Panc1 (cell line): ENCODE results near the gene WNT2.

Source experiments
- POLR2AphosphoS5 ChIP-seq: IDR thresholded peaks from 2 replicates; pipeline ENCODE4 v1.6.1; 2012; ENCODE audit warnings: mild to moderate bottlenecking, low read depth, low read length, moderate library complexity
- SIN3A ChIP-seq: IDR thresholded peaks from 2 replicates; pipeline ENCODE4 v1.6.1; 2012; ENCODE audit warnings: low read depth, mild to moderate bottlenecking, low read length, moderate library complexity, borderline replicate concordance; ENCODE audit not compliant: insufficient read depth
- TCF7L2 ChIP-seq: IDR thresholded peaks from 2 replicates; pipeline ENCODE4 v1.6.1; 2011; ENCODE audit warnings: mild to moderate bottlenecking, low read depth, low read length, inconsistent platforms
- TF ChIP-seq, protein P1 (sequence below): fragments of 450-650 bp; IDR thresholded peaks from 2 replicates; pipeline ENCODE4 v1.5.1; 2017; ENCODE audit warnings: mild to moderate bottlenecking
- TF ChIP-seq, protein P2 (sequence below), 2 experiments: IDR thresholded peaks; 2 replicates each; pipeline ENCODE4 v1.6.1; 2011 to 2012; ENCODE audit warnings: low read depth in 2 of 2, control low read depth in 1 of 2, low read length in 1 of 2, mild to moderate bottlenecking in 1 of 2, moderate library complexity in 1 of 2; ENCODE audit not compliant: insufficient read depth in 1 of 2

DNA sequence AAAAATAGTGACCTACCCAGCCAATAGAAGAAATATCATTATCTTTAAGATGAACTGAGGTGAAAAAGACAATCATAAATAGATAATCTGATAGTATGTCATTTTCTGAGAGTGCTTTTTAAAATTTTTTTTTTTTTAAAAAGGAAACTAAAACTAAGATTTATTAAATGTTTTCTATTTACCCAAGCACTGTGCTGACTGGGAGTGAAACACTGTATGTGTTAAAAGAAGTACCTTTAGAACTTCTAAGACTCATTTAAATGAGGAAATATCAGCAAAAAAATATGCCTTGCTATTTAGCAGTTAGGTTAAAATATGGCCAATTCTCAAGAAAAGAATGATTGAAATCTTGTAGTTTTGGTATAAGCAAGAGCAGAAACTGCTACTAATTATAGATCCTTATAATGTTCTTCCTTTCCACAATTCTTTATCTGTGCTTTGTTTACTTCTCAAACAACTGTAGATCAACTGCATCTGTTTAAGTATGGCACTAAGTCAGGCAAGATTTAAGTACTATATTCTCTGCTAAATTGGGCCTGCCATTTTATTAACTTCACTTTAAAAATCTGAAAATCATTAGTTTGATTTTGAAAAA, 39.5 kb upstream of the WNT2 start:
- TF ChIP-seq, protein P1, sequence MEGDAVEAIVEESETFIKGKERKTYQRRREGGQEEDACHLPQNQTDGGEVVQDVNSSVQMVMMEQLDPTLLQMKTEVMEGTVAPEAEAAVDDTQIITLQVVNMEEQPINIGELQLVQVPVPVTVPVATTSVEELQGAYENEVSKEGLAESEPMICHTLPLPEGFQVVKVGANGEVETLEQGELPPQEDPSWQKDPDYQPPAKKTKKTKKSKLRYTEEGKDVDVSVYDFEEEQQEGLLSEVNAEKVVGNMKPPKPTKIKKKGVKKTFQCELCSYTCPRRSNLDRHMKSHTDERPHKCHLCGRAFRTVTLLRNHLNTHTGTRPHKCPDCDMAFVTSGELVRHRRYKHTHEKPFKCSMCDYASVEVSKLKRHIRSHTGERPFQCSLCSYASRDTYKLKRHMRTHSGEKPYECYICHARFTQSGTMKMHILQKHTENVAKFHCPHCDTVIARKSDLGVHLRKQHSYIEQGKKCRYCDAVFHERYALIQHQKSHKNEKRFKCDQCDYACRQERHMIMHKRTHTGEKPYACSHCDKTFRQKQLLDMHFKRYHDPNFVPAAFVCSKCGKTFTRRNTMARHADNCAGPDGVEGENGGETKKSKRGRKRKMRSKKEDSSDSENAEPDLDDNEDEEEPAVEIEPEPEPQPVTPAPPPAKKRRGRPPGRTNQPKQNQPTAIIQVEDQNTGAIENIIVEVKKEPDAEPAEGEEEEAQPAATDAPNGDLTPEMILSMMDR = no peak
- TF ChIP-seq TCF7L2 (no peak), SIN3A (no peak), POLR2AphosphoS5 (no peak)
- TF ChIP-seq, protein P2, sequence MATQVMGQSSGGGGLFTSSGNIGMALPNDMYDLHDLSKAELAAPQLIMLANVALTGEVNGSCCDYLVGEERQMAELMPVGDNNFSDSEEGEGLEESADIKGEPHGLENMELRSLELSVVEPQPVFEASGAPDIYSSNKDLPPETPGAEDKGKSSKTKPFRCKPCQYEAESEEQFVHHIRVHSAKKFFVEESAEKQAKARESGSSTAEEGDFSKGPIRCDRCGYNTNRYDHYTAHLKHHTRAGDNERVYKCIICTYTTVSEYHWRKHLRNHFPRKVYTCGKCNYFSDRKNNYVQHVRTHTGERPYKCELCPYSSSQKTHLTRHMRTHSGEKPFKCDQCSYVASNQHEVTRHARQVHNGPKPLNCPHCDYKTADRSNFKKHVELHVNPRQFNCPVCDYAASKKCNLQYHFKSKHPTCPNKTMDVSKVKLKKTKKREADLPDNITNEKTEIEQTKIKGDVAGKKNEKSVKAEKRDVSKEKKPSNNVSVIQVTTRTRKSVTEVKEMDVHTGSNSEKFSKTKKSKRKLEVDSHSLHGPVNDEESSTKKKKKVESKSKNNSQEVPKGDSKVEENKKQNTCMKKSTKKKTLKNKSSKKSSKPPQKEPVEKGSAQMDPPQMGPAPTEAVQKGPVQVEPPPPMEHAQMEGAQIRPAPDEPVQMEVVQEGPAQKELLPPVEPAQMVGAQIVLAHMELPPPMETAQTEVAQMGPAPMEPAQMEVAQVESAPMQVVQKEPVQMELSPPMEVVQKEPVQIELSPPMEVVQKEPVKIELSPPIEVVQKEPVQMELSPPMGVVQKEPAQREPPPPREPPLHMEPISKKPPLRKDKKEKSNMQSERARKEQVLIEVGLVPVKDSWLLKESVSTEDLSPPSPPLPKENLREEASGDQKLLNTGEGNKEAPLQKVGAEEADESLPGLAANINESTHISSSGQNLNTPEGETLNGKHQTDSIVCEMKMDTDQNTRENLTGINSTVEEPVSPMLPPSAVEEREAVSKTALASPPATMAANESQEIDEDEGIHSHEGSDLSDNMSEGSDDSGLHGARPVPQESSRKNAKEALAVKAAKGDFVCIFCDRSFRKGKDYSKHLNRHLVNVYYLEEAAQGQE (IDR thresholded peaks at IDR 0.05; ENCODE audit: insufficient read depth in 1 of 2, low read depth in 2 of 2, low read length in 1 of 2) = no peak
